GM12878 (cell line): ENCODE data around the gene GINS2. TPM values are rescaled to one million over a fixed set of nuclear protein-coding genes. Genes with fewer than 3 reads are reported as not detected.

Source experiments
- ATAC-seq: fragments of 200-7000 bp; cut with Tn5 transposase; 3 replicates; pipeline ENCODE4 v1.9.1; 2020; ENCODE audit warnings: mild to moderate bottlenecking, moderate library complexity
- BruUV-seq: library from RNA; stranded (reverse); fragments of 400-500 nt; replicated peaks from 2 replicates; lab custom pipeline; 2021; lab: Mats Ljungman, UMichigan
- CTCF ChIA-PET: fragments of 300-600 bp; sonication (Branson Sonifier 250); formaldehyde crosslinking; extraction: SDS; loops from one replicate; lab custom pipeline; 2021; ENCODE audit warnings: inconsistent platforms; lab: Yijun Ruan, JAX
- POLR2A ChIA-PET: fragments of 350-600 bp; formaldehyde crosslinking; extraction: SDS; loops from one replicate; lab custom pipeline; 2021; ENCODE audit warnings: inconsistent platforms; lab: Charles Lee
- RAD21 ChIA-PET: fragments of 300-600 bp; sonication (Branson Sonifier 250); formaldehyde crosslinking; loops from one replicate; lab custom pipeline; 2023; ENCODE audit warnings: antibody characterized with exemption; ENCODE audit not compliant: unreplicated experiment; lab: Charles Lee
- SMC1A ChIA-PET: fragments of 300-600 bp; sonication (Branson Sonifier 250); formaldehyde crosslinking; loops from one replicate; lab custom pipeline; 2023; ENCODE audit not compliant: unreplicated experiment, uncharacterized antibody; lab: Charles Lee
- DNase-seq: peaks from one replicate; pipeline ENCODE4 v3.0.0-alpha.2; 2011; ENCODE audit warnings: low read depth, low spot score
- FAIRE-seq: peaks from 3 replicates; lab custom pipeline; 2011; peaks lifted over from hg19 to GRCh38; lab: Jason Lieb, UNC
- H2AFZ ChIP-seq: 2 replicates; pipeline ENCODE4 v1.6.0; 2011; ENCODE audit warnings: low read depth, low read length, control low read depth; ENCODE audit not compliant: control insufficient read depth
- H3K27ac ChIP-seq: 2 replicates; pipeline ENCODE4 v1.5.1; 2011; ENCODE audit warnings: control low read depth; ENCODE audit not compliant: control insufficient read depth, insufficient read depth
- H3K27me3 ChIP-seq, 2 experiments: replicated peaks in 1 of 2; 2 replicates each; pipeline versions ENCODE4 v1.6.0 to v1.6.1; 2011; ENCODE audit warnings: low read length in 1 of 2; ENCODE audit not compliant: control insufficient read depth in 2 of 2, insufficient read depth in 2 of 2
- H3K36me3 ChIP-seq, 2 experiments: 2 replicates each; pipeline ENCODE4 v1.5.1; 2011; ENCODE audit warnings: low read length in 1 of 2; ENCODE audit not compliant: control insufficient read depth in 2 of 2, insufficient read depth in 2 of 2
- H3K4me1 ChIP-seq: 2 replicates; pipeline ENCODE4 v1.6.1; 2011; ENCODE audit warnings: mild to moderate bottlenecking, low read length, moderate library complexity, mixed read lengths; ENCODE audit not compliant: control insufficient read depth, insufficient read depth
- H3K4me2 ChIP-seq: 2 replicates; pipeline ENCODE4 v1.6.0; 2011; ENCODE audit warnings: control low read depth; ENCODE audit not compliant: control insufficient read depth, insufficient read depth
- H3K4me3 ChIP-seq: fragments of 200-600 bp; sonication (generic); 2 replicates; pipeline ENCODE4 v1.5.1; 2016
- H3K79me2 ChIP-seq: 2 replicates; pipeline ENCODE4 v1.6.0; 2011; ENCODE audit warnings: low read length; ENCODE audit not compliant: control insufficient read depth, insufficient read depth
- H3K9ac ChIP-seq: 2 replicates; pipeline ENCODE4 v1.8.0; 2011; ENCODE audit warnings: low read length, control low read depth, mixed read lengths; ENCODE audit not compliant: control insufficient read depth, insufficient read depth
- H3K9me3 ChIP-seq: replicated peaks from 3 replicates; pipeline ENCODE4 v1.5.1; 2011; ENCODE audit warnings: mild to moderate bottlenecking, low read length; ENCODE audit not compliant: control insufficient read depth, insufficient read depth
- H4K20me1 ChIP-seq: 2 replicates; pipeline ENCODE4 v1.6.0; 2011; ENCODE audit not compliant: control insufficient read depth, insufficient read depth
- CBX3 ChIP-seq: fragments of 200-600 bp; sonication (generic); IDR thresholded peaks from 2 replicates; pipeline ENCODE4 v1.6.1; 2016; ENCODE audit warnings: low read depth, borderline replicate concordance
- STAT3 ChIP-seq: IDR thresholded peaks from 2 replicates; pipeline ENCODE4 v1.6.1; 2011; ENCODE audit warnings: low read depth, low read length, improper control_type of control experiment
- WGBS: methylation state at CpG from one replicate; pipeline ENCODE4 v1.1.6; 2016; ENCODE audit warnings: low lambda C conversion rate; ENCODE audit not compliant: insufficient replicate concordance, insufficient coverage; ENCODE audit errors: missing lambda C conversion rate; 5-methylcytosine and 5-hydroxymethylcytosine counted together
- in situ Hi-C: fragments of 300-500 bp; cut with MboI; formaldehyde crosslinking; loops from 9 replicates; pipeline ENCODE4 v1.14.3; 2018; ENCODE audit warnings: mixed read lengths
- intact Hi-C: fragments of 100-400 bp; cut with micrococcal nuclease; formaldehyde crosslinking; loops from one replicate; pipeline ENCODE4 v1.14.2; 2022; ENCODE audit not compliant: unreplicated experiment
- polyA plus RNA-seq, 11 experiments: library from polyadenylated mRNA; depleted of rRNA in 4 of 11; unstranded in 6 of 11; stranded (reverse) in 5 of 11; fragments of >200 nt; fragmentation: Nextera tagmentation in 4 of 11; fragmentation: Illumina TruSeq in 1 of 11; extraction: Ambion mirVana in 4 of 11; extraction: Trizol in 1 of 11; gene quantifications; 1 replicate in 1 of 11; 2 replicates in 10 of 11; pipeline versions ENCODE4 v1.2.1 to v1.2.3, GENCODE V29; 2011 to 2016; ENCODE audit warnings: inconsistent platforms in 2 of 11, missing spikeins in 2 of 11, low read depth in 1 of 11
- total RNA-seq, 4 experiments: library from RNA; depleted of rRNA in 3 of 4; stranded (reverse); fragments of >200 nt in 3 of 4; fragmentation: Illumina TruSeq in 1 of 4; extraction: Trizol in 1 of 4; gene quantifications; 2 replicates each; pipeline versions ENCODE4 v1.2.1 to v1.2.3, GENCODE V29; 2013 to 2021
- TF ChIP-seq, protein P1 (sequence below): fragments of 450-650 bp; IDR thresholded peaks from 2 replicates; pipeline ENCODE4 v1.6.1; 2017; ENCODE audit warnings: mild to moderate bottlenecking, moderate library complexity

GINS2 gene
- total and polyA plus RNA-seq, 10 of the 15 experiments (the other 5 are each of a cell fraction or from before 2014, with no cell fraction given), result 42.7 to 90.8 (median 57.0) TPM

DNA sequence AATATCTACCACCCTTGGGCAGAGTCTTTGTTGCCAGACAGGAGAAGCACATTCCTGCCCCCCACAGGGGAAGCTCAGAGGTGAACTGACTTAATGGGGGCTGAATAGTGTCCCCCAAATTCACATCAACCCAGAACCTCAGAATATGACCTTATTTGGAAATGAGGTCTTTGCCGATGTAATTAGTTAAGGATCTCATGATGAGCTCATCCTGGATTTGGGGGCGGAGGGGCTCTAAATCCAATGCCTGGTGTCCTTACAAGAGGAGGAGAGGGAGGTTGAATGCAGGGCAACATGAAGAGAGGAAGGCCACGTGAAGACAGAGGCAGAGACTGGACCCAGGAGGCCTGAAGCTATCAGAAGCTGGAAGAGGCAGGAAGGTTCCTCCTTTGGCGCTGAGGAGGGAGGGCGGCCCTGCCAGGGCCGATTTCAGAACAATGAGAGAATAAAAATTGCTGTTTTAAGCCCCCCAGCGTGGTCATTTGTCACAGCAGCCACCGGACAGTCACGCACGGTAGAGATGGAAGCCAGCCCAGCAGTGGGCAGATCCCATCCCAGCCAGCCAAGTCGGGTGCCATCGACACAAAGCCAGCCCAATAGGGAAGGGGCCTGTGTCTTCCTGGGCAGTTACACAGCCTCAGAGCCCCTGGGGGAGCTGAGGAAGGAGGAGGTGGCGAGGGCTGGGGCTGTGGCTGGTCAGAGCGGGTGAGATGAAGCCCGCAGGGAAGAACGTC, 40.9 kb upstream of the GINS2 start:
- Histone ChIP-seq H3K79me2 (no peaks in the 10 kb centered on the region), H3K27me3 (no peaks in the 10 kb centered on the region; a peak in 2 of 4 replicates), H3K4me1 (no peaks in the 10 kb centered on the region; the same call in 1 of the 2 replicates), H3K9ac (no peak overlapping the region), H3K4me3 (no peak overlapping the region), H4K20me1 (no peaks in the 10 kb centered on the region; the same call in 1 of the 2 replicates), H2AFZ (no peak overlapping the region), H3K36me3 (no peaks in the 10 kb centered on the region), H3K4me2 (no peak overlapping the region), H3K27ac (no peak overlapping the region), H3K9me3 (no peaks in the 10 kb centered on the region; the same call in 2 of the 3 replicates)
- WGBS, result 68% methylated on average over 16 of the region's 16 CpGs
- intact Hi-C loops, result no loop called here
- DNase-seq (no peak), ATAC-seq (no peak), FAIRE-seq (no peak)
- BruUV-seq, result no TSS peak
- ChIA-PET SMC1A (no interaction called here), POLR2A (interaction anchor here (0.6 kb wide), 3 partner anchors 9 to 751 kb away, joined by 3 to 5 read pairs (median 4); no protein-coding TSS in a partner anchor), CTCF (interaction anchor here (0.7 to 1.0 kb wide), 2 partner anchors 11 to 27 kb away, joined by 3 to 4 read pairs; no protein-coding TSS in a partner anchor), RAD21 (interaction anchor here (0.5 to 0.6 kb wide), 2 partner anchors 171 to 430 kb away, joined by 3 read pairs; no protein-coding TSS in a partner anchor)
- in situ Hi-C loops, result no loop called here
- no peak for TF ChIP-seq CBX3
- TF ChIP-seq, protein P1, sequence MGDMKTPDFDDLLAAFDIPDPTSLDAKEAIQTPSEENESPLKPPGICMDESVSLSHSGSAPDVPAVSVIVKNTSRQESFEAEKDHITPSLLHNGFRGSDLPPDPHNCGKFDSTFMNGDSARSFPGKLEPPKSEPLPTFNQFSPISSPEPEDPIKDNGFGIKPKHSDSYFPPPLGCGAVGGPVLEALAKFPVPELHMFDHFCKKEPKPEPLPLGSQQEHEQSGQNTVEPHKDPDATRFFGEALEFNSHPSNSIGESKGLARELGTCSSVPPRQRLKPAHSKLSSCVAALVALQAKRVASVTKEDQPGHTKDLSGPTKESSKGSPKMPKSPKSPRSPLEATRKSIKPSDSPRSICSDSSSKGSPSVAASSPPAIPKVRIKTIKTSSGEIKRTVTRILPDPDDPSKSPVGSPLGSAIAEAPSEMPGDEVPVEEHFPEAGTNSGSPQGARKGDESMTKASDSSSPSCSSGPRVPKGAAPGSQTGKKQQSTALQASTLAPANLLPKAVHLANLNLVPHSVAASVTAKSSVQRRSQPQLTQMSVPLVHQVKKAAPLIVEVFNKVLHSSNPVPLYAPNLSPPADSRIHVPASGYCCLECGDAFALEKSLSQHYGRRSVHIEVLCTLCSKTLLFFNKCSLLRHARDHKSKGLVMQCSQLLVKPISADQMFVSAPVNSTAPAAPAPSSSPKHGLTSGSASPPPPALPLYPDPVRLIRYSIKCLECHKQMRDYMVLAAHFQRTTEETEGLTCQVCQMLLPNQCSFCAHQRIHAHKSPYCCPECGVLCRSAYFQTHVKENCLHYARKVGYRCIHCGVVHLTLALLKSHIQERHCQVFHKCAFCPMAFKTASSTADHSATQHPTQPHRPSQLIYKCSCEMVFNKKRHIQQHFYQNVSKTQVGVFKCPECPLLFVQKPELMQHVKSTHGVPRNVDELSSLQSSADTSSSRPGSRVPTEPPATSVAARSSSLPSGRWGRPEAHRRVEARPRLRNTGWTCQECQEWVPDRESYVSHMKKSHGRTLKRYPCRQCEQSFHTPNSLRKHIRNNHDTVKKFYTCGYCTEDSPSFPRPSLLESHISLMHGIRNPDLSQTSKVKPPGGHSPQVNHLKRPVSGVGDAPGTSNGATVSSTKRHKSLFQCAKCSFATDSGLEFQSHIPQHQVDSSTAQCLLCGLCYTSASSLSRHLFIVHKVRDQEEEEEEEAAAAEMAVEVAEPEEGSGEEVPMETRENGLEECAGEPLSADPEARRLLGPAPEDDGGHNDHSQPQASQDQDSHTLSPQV, result no peak
- no peak for TF ChIP-seq STAT3
